NCI-H524 treated with DMSO at 0.1 percent for 48 hours (cell line): Measurements from ENCODE around the gene LENEP.

Source experiments
- DNase-seq: peaks from one replicate; lab custom pipeline; 2025; lab: John Stamatoyannopoulos, UW

Gene LENEP

GRCh38 chr1:155029513-155030242 is 36.3 kb downstream of the LENEP start:
- no peak for DNase-seq

GRCh38 chr1:155030243-155030795 is 36.9 kb downstream of the LENEP start:
- no peak for DNase-seq

GRCh38 chr1:155030899-155031298 is 37.5 kb downstream of the LENEP start:
- no peak for DNase-seq

DNA sequence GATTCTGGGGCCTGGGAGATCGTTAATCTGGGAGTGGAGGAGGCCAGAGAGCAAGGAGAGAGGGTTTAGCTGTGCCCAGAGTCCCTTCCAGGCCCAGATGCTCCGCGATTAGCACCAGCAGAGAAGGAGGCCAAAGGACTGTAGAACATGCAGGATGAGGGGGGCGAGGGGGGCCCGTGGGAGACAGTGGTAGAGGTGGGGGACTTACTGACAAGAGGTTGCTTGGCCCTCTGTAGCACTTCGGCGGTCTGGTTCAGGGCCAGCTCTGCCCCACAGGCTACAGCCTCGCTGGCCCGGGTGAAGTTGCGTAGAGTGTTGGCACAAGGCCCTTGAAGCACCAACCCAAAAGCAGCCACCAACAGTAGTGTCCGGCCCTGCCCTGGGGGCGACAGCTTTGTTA is 39.5 kb downstream of the LENEP start:
- DNase-seq = no peak

DNA sequence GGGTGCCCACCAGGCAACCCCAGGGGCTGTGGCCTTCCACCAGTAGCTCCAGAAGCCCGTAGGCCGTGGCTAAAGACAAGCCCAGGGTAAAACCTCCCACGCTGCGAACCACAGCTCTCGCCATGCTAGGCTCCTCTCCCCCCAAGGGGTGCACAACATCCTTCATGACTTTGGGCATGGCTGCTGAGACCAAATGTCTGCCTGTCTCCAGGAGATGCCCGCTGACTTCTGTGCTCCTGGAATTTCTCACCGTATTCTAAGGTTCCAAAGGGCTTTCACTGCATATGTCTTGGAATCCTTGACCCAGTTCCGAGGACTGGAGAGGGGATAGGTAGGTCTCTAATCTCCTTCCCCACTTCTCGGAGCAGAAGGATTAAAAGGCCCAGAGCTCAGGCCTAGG is 40.1 kb downstream of the LENEP start, which contains the start of the genes DCST1 and DCST2:
Gene DCST1 (plus strand): TSS at position 301 of the 400 bp plus-strand sequence. CDS start 213 bp downstream, outside the sequence.
Gene DCST2 (minus strand): TSS at position 258 of the 400 bp plus-strand sequence. CDS start 80 bp downstream, at position 178.
- no peak for DNase-seq

- DNase-seq = no peak
Observed at GRCh38 chr1:155034318-155035208, 41.2 kb downstream of the LENEP start.

- no peak for DNase-seq
Observed at GRCh38 chr1:155035936-155036335, 42.5 kb downstream of the LENEP start.

- DNase-seq = no peak
Observed at GRCh38 chr1:155037043-155037442, 43.7 kb downstream of the LENEP start.

- DNase-seq = no peak
Observed at GRCh38 chr1:155037851-155038441, 44.6 kb downstream of the LENEP start.

DNA sequence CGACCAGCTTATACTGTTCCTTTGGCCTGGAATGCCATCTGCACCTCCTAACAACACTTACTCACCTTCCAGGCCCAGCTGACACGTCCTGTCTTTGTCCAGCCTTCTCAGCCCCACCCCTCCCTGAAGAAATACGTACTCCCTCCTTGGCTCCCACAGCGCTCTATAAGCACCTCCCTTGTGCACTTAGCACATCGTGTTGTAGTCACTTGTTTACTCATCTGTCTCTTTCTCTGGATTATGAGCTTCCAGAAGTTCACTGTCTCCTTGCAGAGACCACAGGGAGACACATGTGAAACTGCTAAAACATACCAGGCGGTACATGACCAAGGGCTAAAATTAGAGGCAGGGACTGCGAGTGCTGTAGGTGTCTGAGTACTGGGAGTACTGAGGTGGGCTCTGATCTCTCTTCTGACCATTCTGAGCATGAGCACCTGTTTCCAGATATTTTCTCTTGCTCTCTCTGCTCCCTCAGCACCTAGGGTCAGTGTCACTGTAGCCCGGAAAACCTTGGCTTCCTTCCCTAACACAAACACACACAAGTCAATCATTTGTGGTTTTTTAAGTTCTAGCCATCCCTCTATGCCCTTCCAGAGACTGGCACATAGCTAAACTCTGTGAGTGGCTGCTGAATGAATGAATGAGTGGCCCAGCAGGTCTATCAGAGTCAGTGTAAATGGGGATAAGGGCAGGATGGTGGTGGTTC is 45.4 kb downstream of the LENEP start:
- DNase-seq = no peak

- no peak for DNase-seq
Observed at GRCh38 chr1:155039308-155039669, 45.9 kb downstream of the LENEP start.

DNA sequence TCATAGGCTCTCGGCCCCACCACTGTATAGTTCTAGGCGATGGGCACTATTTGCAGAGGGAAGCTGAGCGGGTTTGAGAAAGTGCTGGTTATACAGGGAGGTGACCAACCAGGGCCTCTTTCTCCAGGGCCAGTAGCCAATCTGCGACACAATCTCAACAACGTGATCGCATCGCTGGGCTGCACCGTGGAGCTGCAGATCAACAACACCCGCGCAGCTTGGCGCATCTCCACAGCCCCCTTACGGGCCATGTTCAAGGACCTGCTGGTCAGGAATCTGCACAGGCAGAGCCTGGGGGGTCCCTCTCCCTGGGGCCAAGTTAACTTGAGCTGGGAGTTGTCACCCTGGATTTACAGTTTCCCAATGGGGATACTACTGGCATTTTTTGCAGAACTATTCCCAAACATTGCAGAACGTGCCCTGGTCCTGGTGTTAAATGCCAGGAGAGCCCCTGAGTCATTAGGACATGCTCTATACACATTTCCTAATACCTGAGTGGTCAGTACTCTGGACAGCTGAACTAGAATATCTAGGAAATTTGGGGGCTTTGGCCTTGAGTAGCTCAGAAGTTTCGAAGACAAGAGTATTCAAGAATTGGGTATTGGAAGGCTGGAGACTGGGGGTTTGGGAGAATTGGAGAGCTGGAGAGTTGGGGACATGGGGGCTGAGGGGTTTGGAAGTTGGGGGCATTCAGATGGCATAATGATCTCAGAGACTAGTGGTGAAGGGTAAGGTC is 47.1 kb downstream of the LENEP start:
- DNase-seq = no peak

DNA sequence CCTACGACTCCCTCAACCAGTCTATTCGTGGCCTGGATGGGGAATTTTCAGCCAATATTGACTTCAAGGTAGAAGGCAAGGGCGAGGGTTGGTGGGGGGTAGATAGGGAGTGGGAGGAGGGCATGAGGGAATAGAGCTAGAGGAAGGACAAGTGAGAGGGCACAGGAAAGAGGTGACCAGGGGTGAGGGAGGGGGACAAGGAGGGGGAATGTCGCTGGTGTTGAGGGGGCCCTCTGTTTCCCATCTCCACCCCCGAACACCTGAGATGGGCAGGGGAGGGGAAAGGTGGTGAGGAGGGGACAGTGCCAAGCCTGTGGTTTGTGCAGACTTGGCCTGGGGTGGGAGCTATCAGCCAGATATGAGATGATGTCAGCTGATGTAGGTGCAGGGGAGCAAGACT is 49.4 kb downstream of the LENEP start:
- DNase-seq = no peak

- no peak for DNase-seq
Observed at GRCh38 chr1:155043301-155043702, 49.9 kb downstream of the LENEP start.

DNA sequence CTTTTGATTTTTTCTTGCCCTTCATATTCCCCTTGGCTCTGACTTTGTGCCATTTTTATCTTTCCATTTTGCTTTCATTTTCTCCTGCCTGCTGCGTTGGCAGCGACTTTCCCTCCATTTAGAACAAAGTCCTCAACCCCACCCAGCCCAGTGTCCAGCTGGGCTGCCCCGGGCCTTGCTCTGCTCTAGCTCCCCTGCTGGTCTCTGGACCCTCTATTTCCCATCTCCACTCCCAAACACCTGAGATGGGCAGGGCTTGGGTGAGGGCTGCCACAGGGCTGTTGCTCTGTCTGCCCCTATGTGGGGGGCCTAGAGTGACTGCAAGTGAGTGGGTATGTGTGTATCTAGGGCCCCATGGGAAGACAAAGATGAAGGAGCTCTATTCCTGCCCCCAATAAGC is 50.4 kb downstream of the LENEP start:
- DNase-seq = no peak
